ENCODE measurements around the gene PARS2. TPM values are rescaled to one million over a fixed set of nuclear protein-coding genes. Genes with fewer than 3 reads are reported as not detected.

PARS2 gene
- total RNA-seq, 2 experiments from 2014 or later = 5.3 to 7.6 TPM

- intact Hi-C loops (cut with micrococcal nuclease; ENCODE audit: unreplicated experiment) = loop anchor here (1.0 to 5.0 kb wide), 2 partner anchors 138 to 313 kb away; no protein-coding TSS in a partner anchor
- H3K9me2 ChIP-seq (ENCODE audit: insufficient read depth, low read length) = no peaks in the 10 kb centered on the region
- POLR2A ChIA-PET = no interaction called here
- no peaks in the 10 kb centered on the region for H3K9me3 ChIP-seq (ENCODE audit: low read length)
- H3K4me3 ChIP-seq (ENCODE audit: low read depth, low read length, poor library complexity, severe bottlenecking) = no peak overlapping the region
- no peaks in the 10 kb centered on the region for H3K4me1 ChIP-seq (ENCODE audit: insufficient read depth, low read length, poor library complexity, severe bottlenecking)
- no peak overlapping the region for H3K27ac ChIP-seq (ENCODE audit: low read depth, low read length, poor library complexity, severe bottlenecking)
- H2AFZ ChIP-seq (ENCODE audit: low read length) = no peak overlapping the region
- TF ChIP-seq EZH2phosphoT487 (IDR thresholded peaks at IDR 0.05; ENCODE audit: borderline replicate concordance, low read depth, low read length) (no peak), CTCF (conservative IDR thresholded peaks at IDR 0.05; ENCODE audit: low read length) (peak; percentile 85)
- no peaks in the 10 kb centered on the region for H3K36me3 ChIP-seq (ENCODE audit: insufficient read depth, low read length)
- CTCF ChIA-PET (ENCODE audit: unreplicated experiment) = no interaction called here
- no peaks in the 10 kb centered on the region for H4K20me1 ChIP-seq (ENCODE audit: insufficient read depth, low read length)
- no peak overlapping the region for H3K4me2 ChIP-seq (ENCODE audit: low read length)
- BruUV-seq (replicated peaks) = no TSS peak
- H3K79me2 ChIP-seq (ENCODE audit: insufficient read depth, low read depth, low read length) = no peaks in the 10 kb centered on the region
- DNase-seq (ENCODE audit: low spot score) = peak; percentile 60
These were observed 46.0 kb upstream of the PARS2 start for GRCh38 chr1:54810153-54810942.

- Histone ChIP-seq H3K36me3 (ENCODE audit: insufficient read depth, low read length) (no peaks in the 10 kb centered on the region), H3K27ac (ENCODE audit: low read depth, low read length, poor library complexity, severe bottlenecking) (no peak overlapping the region)
These were observed 45.3 kb upstream of the PARS2 start for GRCh38 chr1:54809496-54810074.

More at GRCh38 chr1:54809496-54810074, 45.3 kb upstream of the PARS2 start:
- Histone ChIP-seq H4K20me1 (ENCODE audit: insufficient read depth, low read length) (no peaks in the 10 kb centered on the region), H3K4me1 (ENCODE audit: insufficient read depth, low read length, poor library complexity, severe bottlenecking) (no peaks in the 10 kb centered on the region), H3K9me3 (ENCODE audit: low read length) (no peaks in the 10 kb centered on the region), H3K79me2 (ENCODE audit: insufficient read depth, low read depth, low read length) (no peaks in the 10 kb centered on the region), H3K9me2 (ENCODE audit: insufficient read depth, low read length) (no peaks in the 10 kb centered on the region), H3K4me3 (ENCODE audit: low read depth, low read length, poor library complexity, severe bottlenecking) (no peak overlapping the region), H2AFZ (ENCODE audit: low read length) (no peak overlapping the region), H3K4me2 (ENCODE audit: low read length) (no peak overlapping the region)
- intact Hi-C loops (cut with micrococcal nuclease; ENCODE audit: unreplicated experiment) = loop anchor here (1.0 to 5.0 kb wide), 2 partner anchors 137 to 312 kb away; no protein-coding TSS in a partner anchor
- TF ChIP-seq CTCF (conservative IDR thresholded peaks at IDR 0.05; ENCODE audit: low read length) = no peak
- no peak for TF ChIP-seq EZH2phosphoT487 (IDR thresholded peaks at IDR 0.05; ENCODE audit: borderline replicate concordance, low read depth, low read length)
- ChIA-PET CTCF (ENCODE audit: unreplicated experiment) (interaction anchor here (0.5 kb wide), 1 partner anchor 863 kb away, joined by 4 read pairs; the partner anchor contains the start of gene LRRC42), POLR2A (no interaction called here)
- BruUV-seq (replicated peaks) = no TSS peak
- DNase-seq (ENCODE audit: low spot score) = no peak

Measured in OCI-LY7 (cell line).